ENCODE results near the gene GLO1. TPM values are rescaled to one million over a fixed set of nuclear protein-coding genes. Genes with fewer than 3 reads are reported as not detected.
A peak's percentile ranks its signal among the peaks of the same experiment; 100 is the strongest.

Gene GLO1
- total RNA-seq, 4 donors from 2014 or later, result 90.0 to 105 (median 96.7) TPM

- peak overlapping the region in 1 of 3 donors; percentile 13 for H3K27ac ChIP-seq
- TF ChIP-seq POLR2A (IDR thresholded peaks at IDR 0.05), result no peak
- TF ChIP-seq CTCF (IDR thresholded peaks at IDR 0.05), result no peak
- no peaks in the 10 kb centered on the region for H3K9me3 ChIP-seq
- intact Hi-C loops (cut with DNase I), result no loop called here
- no peak for DNase-seq
- H3K4me1 ChIP-seq, result peaks cover 3 to 13% of the 10 kb centered on the region in 2 donors
- no peak overlapping the region for H3K4me3 ChIP-seq (replicated peaks in 1 of 3)
- H3K27me3 ChIP-seq, result no peaks in the 10 kb centered on the region
- WGBS, 2 donors, result 95 to 100% methylated on average over 2 of the region's 2 CpGs
- peaks cover 0 to 10% of the 10 kb centered on the region in 2 donors for H3K36me3 ChIP-seq
Measured at GRCh38 chr6:38687043-38687353, 15.9 kb downstream of the GLO1 start.

GRCh38 chr6:38686270-38687042 lies 16.5 kb downstream of the GLO1 start:
- no peak overlapping the region for H3K4me3 ChIP-seq (replicated peaks in 1 of 3)
- WGBS, 2 donors, result 87 to 88% methylated on average over 4 of the region's 4 CpGs
- TF ChIP-seq CTCF (IDR thresholded peaks at IDR 0.05) (no peak), POLR2A (IDR thresholded peaks at IDR 0.05) (no peak)
- peaks cover 3 to 13% of the 10 kb centered on the region in 2 donors for H3K4me1 ChIP-seq
- no peaks in the 10 kb centered on the region for H3K27me3 ChIP-seq
- peaks cover 0 to 12% of the 10 kb centered on the region in 2 donors for H3K36me3 ChIP-seq
- H3K9me3 ChIP-seq, result no peaks in the 10 kb centered on the region
- peak overlapping the region in 1 of 3 donors; percentile 13 for H3K27ac ChIP-seq
- intact Hi-C loops (cut with DNase I), result no loop called here
- DNase-seq, result no peak

- no peak overlapping the region for H3K27ac ChIP-seq
- H3K4me1 ChIP-seq, result peaks cover 3 to 13% of the 10 kb centered on the region in 2 donors
- WGBS, 2 donors, result 94 to 97% methylated on average over 3 of the region's 3 CpGs
- no peak overlapping the region for H3K4me3 ChIP-seq (replicated peaks in 1 of 3)
- DNase-seq, result no peak
- peaks cover 0 to 12% of the 10 kb centered on the region in 2 donors for H3K36me3 ChIP-seq
- no peaks in the 10 kb centered on the region for H3K9me3 ChIP-seq
- TF ChIP-seq CTCF (IDR thresholded peaks at IDR 0.05) (no peak), POLR2A (IDR thresholded peaks at IDR 0.05) (no peak)
- intact Hi-C loops (cut with DNase I), result no loop called here
- no peaks in the 10 kb centered on the region for H3K27me3 ChIP-seq
Measured at GRCh38 chr6:38684904-38685303, 18.0 kb downstream of the GLO1 start.

- Histone ChIP-seq H3K27me3 (no peaks in the 10 kb centered on the region), H3K36me3 (peaks cover 0 to 12% of the 10 kb centered on the region in 2 donors), H3K4me3 (replicated peaks in 1 of 3) (no peak overlapping the region), H3K27ac (no peak overlapping the region), H3K9me3 (no peaks in the 10 kb centered on the region), H3K4me1 (peaks cover 3 to 13% of the 10 kb centered on the region in 2 donors)
- intact Hi-C loops (cut with DNase I), result no loop called here
- TF ChIP-seq CTCF (IDR thresholded peaks at IDR 0.05), result no peak
- TF ChIP-seq POLR2A (IDR thresholded peaks at IDR 0.05), result no peak
- 93 to 96% methylated on average over 1 of the region's 1 CpG for WGBS, 2 donors
- no peak for DNase-seq
Measured at GRCh38 chr6:38684237-38684636, 18.7 kb downstream of the GLO1 start.

GRCh38 chr6:38681850-38682249 lies 21.1 kb downstream of the GLO1 start:
- no peak for DNase-seq
- intact Hi-C loops (cut with DNase I), result no loop called here
- Histone ChIP-seq H3K4me1 (peaks cover 10 to 18% of the 10 kb centered on the region in 2 donors), H3K27ac (no peak overlapping the region), H3K9me3 (no peaks in the 10 kb centered on the region), H3K4me3 (replicated peaks in 1 of 3) (no peak overlapping the region), H3K36me3 (peaks cover 0 to 12% of the 10 kb centered on the region in 2 donors), H3K27me3 (no peaks in the 10 kb centered on the region)
- TF ChIP-seq CTCF (IDR thresholded peaks at IDR 0.05), result no peak
- no peak for TF ChIP-seq POLR2A (IDR thresholded peaks at IDR 0.05)
- 96 to 99% methylated on average over 2 of the region's 2 CpGs for WGBS, 2 donors
